ENCODE results near the gene TNFRSF12A. TPM values are rescaled to one million over a fixed set of nuclear protein-coding genes. Genes with fewer than 3 reads are reported as not detected.

TNFRSF12A gene
- polyA plus RNA-seq, 1 donor: 48.4 TPM

- Histone ChIP-seq H3K4me3 (ENCODE audit: low read length) (no peak overlapping the region), H3K27ac (ENCODE audit: low read length) (no peak overlapping the region), H3K4me1 (ENCODE audit: control insufficient read depth, insufficient read depth, low read length) (peaks cover 5% of the 10 kb centered on the region), H3K27me3 (ENCODE audit: control insufficient read depth, insufficient read depth, low read length) (no peaks in the 10 kb centered on the region), H3K9me3 (ENCODE audit: control insufficient read depth, low read depth, low read length) (peaks cover 3% of the 10 kb centered on the region), H3K36me3 (ENCODE audit: control insufficient read depth, insufficient read depth, low read length) (peaks cover 11% of the 10 kb centered on the region)
- WGBS (ENCODE audit: insufficient coverage, low lambda C conversion rate): no CpG with 5 or more reads among the region's 7 CpGs
- DNase-seq: no peak
Observed at GRCh38 chr16:2976201-2976600, 44.0 kb upstream of the TNFRSF12A start.

- H3K4me1 ChIP-seq (ENCODE audit: control insufficient read depth, insufficient read depth, low read length): peaks cover 5% of the 10 kb centered on the region
- no CpG with 5 or more reads among the region's 15 CpGs for WGBS (ENCODE audit: insufficient coverage, low lambda C conversion rate)
- no peaks in the 10 kb centered on the region for H3K27me3 ChIP-seq (ENCODE audit: control insufficient read depth, insufficient read depth, low read length)
- no peak for DNase-seq
- H3K36me3 ChIP-seq (ENCODE audit: control insufficient read depth, insufficient read depth, low read length): peaks cover 11% of the 10 kb centered on the region
- no peak overlapping the region for H3K27ac ChIP-seq (ENCODE audit: low read length)
- H3K9me3 ChIP-seq (ENCODE audit: control insufficient read depth, low read depth, low read length): peaks cover 3% of the 10 kb centered on the region
- no peak overlapping the region for H3K4me3 ChIP-seq (ENCODE audit: low read length)
Observed at GRCh38 chr16:2976673-2977072, 43.5 kb upstream of the TNFRSF12A start.

- Histone ChIP-seq H3K36me3 (ENCODE audit: control insufficient read depth, insufficient read depth, low read length) (peaks cover 4% of the 10 kb centered on the region), H3K9me3 (ENCODE audit: control insufficient read depth, low read depth, low read length) (peaks cover 3% of the 10 kb centered on the region), H3K27me3 (ENCODE audit: control insufficient read depth, insufficient read depth, low read length) (no peaks in the 10 kb centered on the region), H3K27ac (ENCODE audit: low read length) (no peak overlapping the region), H3K4me1 (ENCODE audit: control insufficient read depth, insufficient read depth, low read length) (peaks cover 5% of the 10 kb centered on the region), H3K4me3 (ENCODE audit: low read length) (no peak overlapping the region)
- no CpG with 5 or more reads among the region's 6 CpGs for WGBS (ENCODE audit: insufficient coverage, low lambda C conversion rate)
- no peak for DNase-seq
Observed at GRCh38 chr16:2977440-2977839, 42.7 kb upstream of the TNFRSF12A start.

GRCh38 chr16:2979669-2980226 lies 40.4 kb upstream of the TNFRSF12A start:
- no CpG with 5 or more reads among the region's 43 CpGs for WGBS (ENCODE audit: insufficient coverage, low lambda C conversion rate)
- Histone ChIP-seq H3K36me3 (ENCODE audit: control insufficient read depth, insufficient read depth, low read length) (no peaks in the 10 kb centered on the region), H3K27ac (ENCODE audit: low read length) (no peak overlapping the region), H3K4me1 (ENCODE audit: control insufficient read depth, insufficient read depth, low read length) (peaks cover 5% of the 10 kb centered on the region), H3K4me3 (ENCODE audit: low read length) (peak overlapping the region; percentile 96), H3K9me3 (ENCODE audit: control insufficient read depth, low read depth, low read length) (peaks cover 3% of the 10 kb centered on the region), H3K27me3 (ENCODE audit: control insufficient read depth, insufficient read depth, low read length) (no peaks in the 10 kb centered on the region)
- no peak for DNase-seq

GRCh38 chr16:2980227-2981176 lies 39.7 kb upstream of the TNFRSF12A start, which contains the start of gene PKMYT1:
TSS of gene PKMYT1 (minus strand) at chr16:2980446. CDS start at chr16:2979657, 789 bp downstream.
- Histone ChIP-seq H3K9me3 (ENCODE audit: control insufficient read depth, low read depth, low read length) (peaks cover 1% of the 10 kb centered on the region), H3K4me3 (ENCODE audit: low read length) (peak within 1 kb of the TSS; percentile 96), H3K36me3 (ENCODE audit: control insufficient read depth, insufficient read depth, low read length) (no peaks in the 10 kb centered on the region), H3K27ac (ENCODE audit: low read length) (peak within 1 kb of the TSS; percentile 73), H3K27me3 (ENCODE audit: control insufficient read depth, insufficient read depth, low read length) (no peaks in the 10 kb centered on the region), H3K4me1 (ENCODE audit: control insufficient read depth, insufficient read depth, low read length) (peaks cover 5% of the 10 kb centered on the region)
- WGBS (ENCODE audit: insufficient coverage, low lambda C conversion rate): no CpG with 5 or more reads among the region's 91 CpGs
- peak; percentile 88 to 90 for DNase-seq

- Histone ChIP-seq H3K9me3 (ENCODE audit: control insufficient read depth, low read depth, low read length) (no peaks in the 10 kb centered on the region), H3K27ac (ENCODE audit: low read length) (no peak overlapping the region), H3K4me1 (ENCODE audit: control insufficient read depth, insufficient read depth, low read length) (peaks cover 5% of the 10 kb centered on the region)
Observed at GRCh38 chr16:2981177-2981898, 38.8 kb upstream of the TNFRSF12A start.

GRCh38 chr16:2981899-2982250 lies 38.3 kb upstream of the TNFRSF12A start:
- no peak overlapping the region for H3K4me3 ChIP-seq (ENCODE audit: low read length)
- WGBS (ENCODE audit: insufficient coverage, low lambda C conversion rate): no CpG with 5 or more reads among the region's 4 CpGs
- no peak overlapping the region for H3K27ac ChIP-seq (ENCODE audit: low read length)
- peaks cover 5% of the 10 kb centered on the region for H3K4me1 ChIP-seq (ENCODE audit: control insufficient read depth, insufficient read depth, low read length)
- H3K36me3 ChIP-seq (ENCODE audit: control insufficient read depth, insufficient read depth, low read length): no peaks in the 10 kb centered on the region
- no peaks in the 10 kb centered on the region for H3K9me3 ChIP-seq (ENCODE audit: control insufficient read depth, low read depth, low read length)
- H3K27me3 ChIP-seq (ENCODE audit: control insufficient read depth, insufficient read depth, low read length): no peaks in the 10 kb centered on the region
- DNase-seq: no peak

More at GRCh38 chr16:2981177-2981898, 38.8 kb upstream of the TNFRSF12A start:
- DNase-seq: peak in 1 of 2 donors; percentile 60
- peak overlapping the region; percentile 96 for H3K4me3 ChIP-seq (ENCODE audit: low read length)
- H3K27me3 ChIP-seq (ENCODE audit: control insufficient read depth, insufficient read depth, low read length): no peaks in the 10 kb centered on the region
- 0% methylated on average over 1 of the region's 33 CpGs for WGBS (ENCODE audit: insufficient coverage, low lambda C conversion rate)
- no peaks in the 10 kb centered on the region for H3K36me3 ChIP-seq (ENCODE audit: control insufficient read depth, insufficient read depth, low read length)

GRCh38 chr16:2982402-2982801 lies 37.8 kb upstream of the TNFRSF12A start:
- Histone ChIP-seq H3K27ac (ENCODE audit: low read length) (no peak overlapping the region), H3K27me3 (ENCODE audit: control insufficient read depth, insufficient read depth, low read length) (no peaks in the 10 kb centered on the region), H3K4me3 (ENCODE audit: low read length) (no peak overlapping the region), H3K36me3 (ENCODE audit: control insufficient read depth, insufficient read depth, low read length) (no peaks in the 10 kb centered on the region), H3K4me1 (ENCODE audit: control insufficient read depth, insufficient read depth, low read length) (peaks cover 5% of the 10 kb centered on the region), H3K9me3 (ENCODE audit: control insufficient read depth, low read depth, low read length) (no peaks in the 10 kb centered on the region)
- WGBS (ENCODE audit: insufficient coverage, low lambda C conversion rate): 87% methylated on average over 3 of the region's 5 CpGs
- DNase-seq: no peak

GRCh38 chr16:2983706-2984136 lies 36.4 kb upstream of the TNFRSF12A start:
- Histone ChIP-seq H3K27ac (ENCODE audit: low read length) (no peak overlapping the region), H3K36me3 (ENCODE audit: control insufficient read depth, insufficient read depth, low read length) (no peaks in the 10 kb centered on the region), H3K27me3 (ENCODE audit: control insufficient read depth, insufficient read depth, low read length) (no peaks in the 10 kb centered on the region), H3K4me3 (ENCODE audit: low read length) (no peak overlapping the region), H3K9me3 (ENCODE audit: control insufficient read depth, low read depth, low read length) (no peaks in the 10 kb centered on the region), H3K4me1 (ENCODE audit: control insufficient read depth, insufficient read depth, low read length) (peaks cover 5% of the 10 kb centered on the region)
- DNase-seq: peak; percentile 67 to 75
- WGBS (ENCODE audit: insufficient coverage, low lambda C conversion rate): no CpG with 5 or more reads among the region's 42 CpGs

- DNase-seq: no peak
- Histone ChIP-seq H3K9me3 (ENCODE audit: control insufficient read depth, low read depth, low read length) (no peaks in the 10 kb centered on the region), H3K36me3 (ENCODE audit: control insufficient read depth, insufficient read depth, low read length) (no peaks in the 10 kb centered on the region), H3K4me3 (ENCODE audit: low read length) (no peak overlapping the region), H3K4me1 (ENCODE audit: control insufficient read depth, insufficient read depth, low read length) (peaks cover 5% of the 10 kb centered on the region), H3K27ac (ENCODE audit: low read length) (no peak overlapping the region), H3K27me3 (ENCODE audit: control insufficient read depth, insufficient read depth, low read length) (no peaks in the 10 kb centered on the region)
- whole genome bisulfite sequencing (ENCODE audit: insufficient coverage, low lambda C conversion rate): no CpG with 5 or more reads among the region's 9 CpGs
Observed at GRCh38 chr16:2985462-2985861, 34.7 kb upstream of the TNFRSF12A start.
